HFFc6 (cell line): Measurements from ENCODE around the gene LCE3C. TPM values are rescaled to one million over a fixed set of nuclear protein-coding genes. Genes with fewer than 3 reads are reported as not detected.

Experiments used
- DNase-seq: peaks from one replicate; pipeline ENCODE4 v3.0.0-alpha.2; 2018
- H3K27ac Mint-ChIP-seq: 2 replicates; pipeline ENCODE4 v1.8.0; 2020; ENCODE audit warnings: mild to moderate bottlenecking, mixed read lengths
- H3K27me3 Mint-ChIP-seq: 2 replicates; pipeline ENCODE4 v1.8.0; 2021; ENCODE audit warnings: mild to moderate bottlenecking, moderate library complexity, mixed read lengths; ENCODE audit not compliant: insufficient read depth
- H3K36me3 Mint-ChIP-seq: 2 replicates; pipeline ENCODE4 v1.8.0; 2021; ENCODE audit warnings: low read depth, mixed read lengths
- H3K4me1 Mint-ChIP-seq: 2 replicates; pipeline ENCODE4 v1.8.0; 2020; ENCODE audit warnings: low read depth, mixed read lengths
- H3K4me3 Mint-ChIP-seq: 2 replicates; pipeline ENCODE4 v1.8.0; 2020; ENCODE audit warnings: mild to moderate bottlenecking, moderate library complexity, mixed read lengths
- H3K9me3 Mint-ChIP-seq: 2 replicates; pipeline ENCODE4 v1.8.0; 2020; ENCODE audit warnings: mild to moderate bottlenecking, mixed read lengths
- total RNA-seq, 6 experiments: library from RNA; stranded (reverse); fragmentation: NEBNext Ultra II Directional; extraction: Animal tissue kit (Norgen Biotek cat#: 25700); gene quantifications; 2 replicates in 1 of 6; 3 replicates in 5 of 6; pipeline ENCODE4 v1.2.3, GENCODE V29; 2021
- TF ChIP-seq, protein P1 (sequence below): fragments of 200-600 bp; sonication (generic); IDR thresholded peaks from 2 replicates; pipeline ENCODE4 v1.5.0; 2021; ENCODE audit warnings: antibody characterized with exemption, mild to moderate bottlenecking

Gene LCE3C
- total RNA-seq, 6 experiments from 2014 or later = not detected

DNA sequence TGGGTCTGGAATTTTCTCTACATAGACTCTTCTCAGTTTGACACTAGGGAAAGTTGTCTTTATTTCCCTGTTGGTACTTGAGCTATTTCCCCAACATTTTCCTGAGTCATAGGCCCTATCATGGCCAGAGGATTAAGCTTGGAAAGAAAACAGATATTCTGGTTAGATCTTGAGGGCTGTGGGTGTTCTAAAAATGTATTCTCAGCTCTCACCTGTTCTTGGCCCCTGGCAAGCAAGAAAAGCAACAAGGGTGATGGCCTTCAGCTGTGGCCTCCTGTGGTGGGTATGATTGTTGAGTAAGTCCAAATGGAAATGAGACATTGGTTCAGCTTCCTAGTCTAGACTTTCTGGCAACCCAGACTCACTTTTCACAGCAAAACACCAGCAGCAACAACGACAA, 40.3 kb downstream of the LCE3C start:
- peaks cover 14% of the 10 kb centered on the region; the same call in 1 of the 2 replicates for H3K9me3 Mint-ChIP-seq
- peaks cover 4% of the 10 kb centered on the region for H3K27me3 Mint-ChIP-seq
- no peaks in the 10 kb centered on the region for H3K36me3 Mint-ChIP-seq
- no peak overlapping the region for H3K27ac Mint-ChIP-seq
- no peak for DNase-seq
- TF ChIP-seq, protein P1, sequence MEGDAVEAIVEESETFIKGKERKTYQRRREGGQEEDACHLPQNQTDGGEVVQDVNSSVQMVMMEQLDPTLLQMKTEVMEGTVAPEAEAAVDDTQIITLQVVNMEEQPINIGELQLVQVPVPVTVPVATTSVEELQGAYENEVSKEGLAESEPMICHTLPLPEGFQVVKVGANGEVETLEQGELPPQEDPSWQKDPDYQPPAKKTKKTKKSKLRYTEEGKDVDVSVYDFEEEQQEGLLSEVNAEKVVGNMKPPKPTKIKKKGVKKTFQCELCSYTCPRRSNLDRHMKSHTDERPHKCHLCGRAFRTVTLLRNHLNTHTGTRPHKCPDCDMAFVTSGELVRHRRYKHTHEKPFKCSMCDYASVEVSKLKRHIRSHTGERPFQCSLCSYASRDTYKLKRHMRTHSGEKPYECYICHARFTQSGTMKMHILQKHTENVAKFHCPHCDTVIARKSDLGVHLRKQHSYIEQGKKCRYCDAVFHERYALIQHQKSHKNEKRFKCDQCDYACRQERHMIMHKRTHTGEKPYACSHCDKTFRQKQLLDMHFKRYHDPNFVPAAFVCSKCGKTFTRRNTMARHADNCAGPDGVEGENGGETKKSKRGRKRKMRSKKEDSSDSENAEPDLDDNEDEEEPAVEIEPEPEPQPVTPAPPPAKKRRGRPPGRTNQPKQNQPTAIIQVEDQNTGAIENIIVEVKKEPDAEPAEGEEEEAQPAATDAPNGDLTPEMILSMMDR = no peak
- H3K4me1 Mint-ChIP-seq = no peaks in the 10 kb centered on the region
- no peak overlapping the region for H3K4me3 Mint-ChIP-seq

- no peak overlapping the region for H3K4me3 Mint-ChIP-seq
- no peaks in the 10 kb centered on the region for H3K4me1 Mint-ChIP-seq
- no peak for DNase-seq
- H3K36me3 Mint-ChIP-seq = no peaks in the 10 kb centered on the region
- H3K9me3 Mint-ChIP-seq = peaks cover 10% of the 10 kb centered on the region; the same call in 1 of the 2 replicates
- TF ChIP-seq, protein P1 = no peak
- no peak overlapping the region for H3K27ac Mint-ChIP-seq
- H3K27me3 Mint-ChIP-seq = no peaks in the 10 kb centered on the region; the same call in 1 of the 2 replicates
Measured at GRCh38 chr1:152643945-152644344, 43.9 kb downstream of the LCE3C start.

GRCh38 chr1:152645146-152645545, 45.1 kb downstream of the LCE3C start:
- Mint-ChIP-seq H3K27me3 (no peaks in the 10 kb centered on the region; the same call in 1 of the 2 replicates), H3K27ac (no peak overlapping the region), H3K4me1 (no peaks in the 10 kb centered on the region), H3K9me3 (peaks cover 4% of the 10 kb centered on the region; the same call in 1 of the 2 replicates), H3K4me3 (no peak overlapping the region), H3K36me3 (no peaks in the 10 kb centered on the region)
- TF ChIP-seq, protein P1 = no peak
- no peak for DNase-seq

- H3K4me3 Mint-ChIP-seq = no peak overlapping the region
- peaks cover 2% of the 10 kb centered on the region for H3K27me3 Mint-ChIP-seq
- H3K27ac Mint-ChIP-seq = no peak overlapping the region
- no peak for DNase-seq
- TF ChIP-seq, protein P1 = no peak
- H3K4me1 Mint-ChIP-seq = no peaks in the 10 kb centered on the region
- peaks cover 1% of the 10 kb centered on the region; the same call in 1 of the 2 replicates for H3K9me3 Mint-ChIP-seq
- no peaks in the 10 kb centered on the region for H3K36me3 Mint-ChIP-seq
Measured at GRCh38 chr1:152646656-152647055, 46.6 kb downstream of the LCE3C start.

Other genes with a start within 250 kb of the LCE3C start
- gene FLG2, start 240.2 kb upstream of the LCE3C start, total RNA-seq = not detected
- not detected for gene CRNN, start 186.0 kb upstream of the LCE3C start, total RNA-seq
- gene LCE5A, start 89.4 kb upstream of the LCE3C start, total RNA-seq = not detected
- gene CRCT1, start 85.8 kb upstream of the LCE3C start, total RNA-seq = not detected
- not detected for gene LCE3E, start 33.5 kb upstream of the LCE3C start, total RNA-seq
- not detected for gene LCE3D, start 19.7 kb upstream of the LCE3C start, total RNA-seq
- gene LCE3B, start 13.6 kb downstream of the LCE3C start, total RNA-seq = not detected
- not detected for gene LCE3A, start 22.9 kb downstream of the LCE3C start, total RNA-seq
- not detected for gene LCE2D, start 63.1 kb downstream of the LCE3C start, total RNA-seq
- gene LCE2C, start 75.0 kb downstream of the LCE3C start, total RNA-seq = not detected
- not detected for gene LCE2B, start 85.9 kb downstream of the LCE3C start, total RNA-seq
- 10 to 100 TPM in 2 of 6 experiments, 1 to 10 TPM in 4; 2.1 to 21.0 (median 3.2) TPM for gene LCE2A, start 98.1 kb downstream of the LCE3C start, total RNA-seq
- gene LCE4A, start 107.9 kb downstream of the LCE3C start, total RNA-seq = under 1 TPM in 1 of 6 experiments, not detected in 5; 0.31 TPM
- gene KPRP, start 157.8 kb downstream of the LCE3C start, total RNA-seq = not detected
- gene LCE1F, start 174.9 kb downstream of the LCE3C start, total RNA-seq = not detected
- gene LCE1E, start 186.0 kb downstream of the LCE3C start, total RNA-seq = not detected
- not detected for gene LCE1D, start 196.5 kb downstream of the LCE3C start, total RNA-seq
- gene LCE1C, start 206.4 kb downstream of the LCE3C start, total RNA-seq = not detected
- gene LCE1B, start 211.7 kb downstream of the LCE3C start, total RNA-seq = not detected
- not detected for gene LCE1A, start 227.2 kb downstream of the LCE3C start, total RNA-seq
- gene LCE6A, start 242.6 kb downstream of the LCE3C start, total RNA-seq = not detected